Fibroblast of villous mesenchyme (primary cell): ENCODE measurements around the gene DDHD1. TPM values are rescaled to one million over a fixed set of nuclear protein-coding genes. Genes with fewer than 3 reads are reported as not detected.

Experiments used
- DNase-seq: peaks from one replicate; pipeline ENCODE4 v3.0.0-alpha.2; 2010; ENCODE audit warnings: low read depth
- H3K4me3 ChIP-seq: 2 replicates; pipeline ENCODE4 v1.5.1; 2011; ENCODE audit warnings: low read depth, mild to moderate bottlenecking, low read length
- CTCF ChIP-seq: IDR thresholded peaks from 2 replicates; pipeline ENCODE4 v1.5.1; 2012; ENCODE audit warnings: low read depth, mild to moderate bottlenecking, low read length; ENCODE audit not compliant: insufficient read depth
- total RNA-seq: library from RNA; depleted of rRNA; stranded (reverse); fragments of >200 nt; gene quantifications from 2 replicates; pipeline ENCODE4 v1.2.3, GENCODE V29; 2012

Gene DDHD1
- total RNA-seq, 1 donor: 42.7 TPM

DNA sequence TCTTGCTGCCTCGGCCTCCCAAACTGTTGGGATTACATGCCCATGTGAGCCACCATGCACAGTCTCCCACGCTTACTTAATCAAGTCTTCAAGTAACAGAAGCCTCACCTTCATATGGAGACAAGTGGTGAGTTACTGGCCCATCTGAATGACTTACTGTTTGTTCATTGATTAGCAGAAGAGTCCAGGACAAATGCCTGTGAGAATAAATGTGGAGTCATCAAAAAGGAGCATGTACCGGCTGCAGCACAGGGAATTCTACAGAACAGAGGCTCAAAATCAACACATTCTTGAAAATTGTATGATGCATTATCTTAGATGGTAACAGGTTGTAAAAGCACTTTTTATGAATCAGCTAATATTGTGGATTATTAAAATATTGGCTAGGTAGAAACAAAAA is 129.8 kb downstream of the DDHD1 start:
- no peak overlapping the region for H3K4me3 ChIP-seq
- no peak for TF ChIP-seq CTCF

GRCh38 chr14:53022593-53022992 is 130.5 kb downstream of the DDHD1 start:
- no peak overlapping the region for H3K4me3 ChIP-seq
- TF ChIP-seq CTCF: no peak
- peak; percentile 70 for DNase-seq

More for the DNA sequence above, 129.8 kb downstream of the DDHD1 start:
- DNase-seq: no peak

- H3K4me3 ChIP-seq: no peak overlapping the region
- no peak for DNase-seq
- TF ChIP-seq CTCF: no peak
Measured at GRCh38 chr14:53020193-53020932, 132.8 kb downstream of the DDHD1 start.

DNA sequence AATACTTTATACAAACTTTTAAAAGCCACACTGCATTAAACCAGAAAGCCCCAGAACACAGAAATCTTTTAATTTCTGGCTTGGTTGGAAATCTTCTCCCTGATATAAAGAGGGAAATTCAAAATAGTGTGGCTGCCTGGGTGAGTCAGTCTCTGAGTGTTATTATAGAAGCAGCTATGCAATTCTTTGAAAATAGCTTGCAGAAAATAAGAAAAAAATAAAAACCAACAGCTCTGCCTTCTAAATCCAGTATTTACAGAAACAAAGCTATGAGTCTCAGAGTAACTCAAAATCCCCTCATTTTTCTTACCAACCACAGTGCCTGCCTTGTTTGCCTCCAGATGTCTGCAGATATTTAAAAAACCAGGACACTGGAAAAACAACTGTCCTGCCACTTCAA is 133.7 kb downstream of the DDHD1 start:
- H3K4me3 ChIP-seq: no peak overlapping the region
- TF ChIP-seq CTCF: no peak
- no peak for DNase-seq

GRCh38 chr14:53017837-53018236 is 135.3 kb downstream of the DDHD1 start:
- H3K4me3 ChIP-seq: no peak overlapping the region
- no peak for DNase-seq
- no peak for TF ChIP-seq CTCF

- no peak for TF ChIP-seq CTCF
- H3K4me3 ChIP-seq: no peak overlapping the region
- DNase-seq: no peak
Measured at GRCh38 chr14:53016919-53017318, 136.2 kb downstream of the DDHD1 start.

GRCh38 chr14:53016491-53016890 is 136.6 kb downstream of the DDHD1 start:
- no peak for TF ChIP-seq CTCF
- no peak overlapping the region for H3K4me3 ChIP-seq
- DNase-seq: no peak
